Sciatic nerve (tissue), 2 donors: ENCODE measurements around the gene TBX10. TPM values are rescaled to one million over a fixed set of nuclear protein-coding genes. Genes with fewer than 3 reads are reported as not detected.
A peak's percentile ranks its signal among the peaks of the same experiment; 100 is the strongest.
"Not testable (repeated sequence)": the region's sequence is repeated elsewhere in the genome, so short reads cannot be mapped to it uniquely, and the experiment has no call there.

Experiments used
- ATAC-seq: fragments of 200-7000 bp; cut with Tn5 transposase; one replicate; pipeline ENCODE4 v1.9.1; 2020; ENCODE audit warnings: mild to moderate bottlenecking, moderate library complexity
- DNase-seq: peaks from one replicate; pipeline ENCODE4 v3.0.0-alpha.2; 2020; ENCODE audit warnings: low spot score
- intact Hi-C: fragments of 100-400 bp; cut with DNase I; formaldehyde crosslinking; loops from one replicate; pipeline ENCODE4 v1.14.2; 2022
- total RNA-seq: library from RNA; stranded (reverse); fragmentation: NEBNext Ultra II Directional; extraction: Animal tissue kit (Norgen Biotek cat#: 25700); gene quantifications from one replicate; pipeline ENCODE4 v1.2.1, GENCODE V29; 2021
- donor health status: DM: no; HTN: no; CAD: no.
- donor health status: DM: no; HTN: no; CAD: no.

The TBX10 gene
- total RNA-seq, 1 donor from 2014 or later, result not detected

GRCh38 chr11:67610302-67610868 is 29.2 kb downstream of the TBX10 start:
- no peak for ATAC-seq
- DNase-seq, result peak; percentile 50
- intact Hi-C loops, result no loop called here

GRCh38 chr11:67609316-67609715 is 30.2 kb downstream of the TBX10 start:
- DNase-seq (no peak), ATAC-seq (no peak)

GRCh38 chr11:67608486-67608885 is 31.1 kb downstream of the TBX10 start:
- DNase-seq (no peak), ATAC-seq (no peak)
- intact Hi-C loops, result no loop called here

More at GRCh38 chr11:67609316-67609715, 30.2 kb downstream of the TBX10 start:
- intact Hi-C loops, result no loop called here

- ATAC-seq (no peak), DNase-seq (no peak)
- intact Hi-C loops, result no loop called here
Observed at GRCh38 chr11:67607507-67607906, 32.1 kb downstream of the TBX10 start.

GRCh38 chr11:67606492-67607295 is 32.9 kb downstream of the TBX10 start, which contains the start of gene NDUFV1:
Gene NDUFV1, plus strand, starts transcription at chr11:67606936. Its CDS starts 69 bp downstream, at chr11:67607005.
- DNase-seq, result peak; percentile 98
- peak; percentile 99 for ATAC-seq
- intact Hi-C loops, result no loop called here

- intact Hi-C loops, result no loop called here
- peak; percentile 62 for DNase-seq
- peak; percentile 41 for ATAC-seq
Observed at GRCh38 chr11:67606093-67606491, 33.5 kb downstream of the TBX10 start.

- no peak for DNase-seq
- intact Hi-C loops, result no loop called here
- no peak for ATAC-seq
Observed at GRCh38 chr11:67605231-67606011, 34.1 kb downstream of the TBX10 start.

GRCh38 chr11:67604815-67605214 is 34.7 kb downstream of the TBX10 start:
- intact Hi-C loops, result no loop called here
- ATAC-seq (no peak), DNase-seq (no peak)

GRCh38 chr11:67604119-67604518 is 35.4 kb downstream of the TBX10 start:
- ATAC-seq, intact Hi-C loops, DNase-seq: not testable (repeated sequence)

- ATAC-seq (no peak), DNase-seq (no peak)
- intact Hi-C loops, result no loop called here
Observed at GRCh38 chr11:67601098-67601497, 38.5 kb downstream of the TBX10 start.

- intact Hi-C loops, result no loop called here
- DNase-seq, result peak; percentile 39
- ATAC-seq, result no peak
Observed at GRCh38 chr11:67600324-67601029, 39.1 kb downstream of the TBX10 start.

GRCh38 chr11:67599149-67599548 is 40.4 kb downstream of the TBX10 start:
- ATAC-seq (no peak), DNase-seq (no peak)
- intact Hi-C loops, result no loop called here

- intact Hi-C loops, ATAC-seq: not testable (repeated sequence)
- DNase-seq, result peak; percentile 48
Observed at GRCh38 chr11:67597963-67598362, 41.6 kb downstream of the TBX10 start.

GRCh38 chr11:67597458-67597857 is 42.1 kb downstream of the TBX10 start:
- intact Hi-C loops, ATAC-seq: not testable (repeated sequence)

GRCh38 chr11:67596753-67597300 is 42.7 kb downstream of the TBX10 start:
- ATAC-seq, result no peak
- no peak for DNase-seq
- intact Hi-C loops, result no loop called here

More at GRCh38 chr11:67597458-67597857, 42.1 kb downstream of the TBX10 start:
- DNase-seq, result not testable (repeated sequence)

GRCh38 chr11:67594480-67594879 is 45.1 kb downstream of the TBX10 start:
- ATAC-seq, result no peak
- intact Hi-C loops, result no loop called here
- no peak for DNase-seq

GRCh38 chr11:67593565-67593905 is 46.0 kb downstream of the TBX10 start:
- DNase-seq (no peak), ATAC-seq (no peak)
- intact Hi-C loops, result no loop called here

GRCh38 chr11:67592880-67593564 is 46.5 kb downstream of the TBX10 start:
- DNase-seq (no peak), ATAC-seq (no peak)
- intact Hi-C loops, result no loop called here
